CD4-positive, alpha-beta T cell treated with Interleukin-12 subunit alpha and Interleukin-12 subunit beta, for 1 hour (primary cell): Measurements from ENCODE around the gene FAF2.
A peak's percentile ranks its signal among the peaks of the same experiment; 100 is the strongest.
"Not testable (repeated sequence)": the region's sequence is repeated elsewhere in the genome, so short reads cannot be mapped to it uniquely, and the experiment has no call there.

Experiments
- DNase-seq: peaks from one replicate; pipeline ENCODE4 v3.0.0-alpha.2; 2020

Gene FAF2, protein sequence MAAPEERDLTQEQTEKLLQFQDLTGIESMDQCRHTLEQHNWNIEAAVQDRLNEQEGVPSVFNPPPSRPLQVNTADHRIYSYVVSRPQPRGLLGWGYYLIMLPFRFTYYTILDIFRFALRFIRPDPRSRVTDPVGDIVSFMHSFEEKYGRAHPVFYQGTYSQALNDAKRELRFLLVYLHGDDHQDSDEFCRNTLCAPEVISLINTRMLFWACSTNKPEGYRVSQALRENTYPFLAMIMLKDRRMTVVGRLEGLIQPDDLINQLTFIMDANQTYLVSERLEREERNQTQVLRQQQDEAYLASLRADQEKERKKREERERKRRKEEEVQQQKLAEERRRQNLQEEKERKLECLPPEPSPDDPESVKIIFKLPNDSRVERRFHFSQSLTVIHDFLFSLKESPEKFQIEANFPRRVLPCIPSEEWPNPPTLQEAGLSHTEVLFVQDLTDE

DNA sequence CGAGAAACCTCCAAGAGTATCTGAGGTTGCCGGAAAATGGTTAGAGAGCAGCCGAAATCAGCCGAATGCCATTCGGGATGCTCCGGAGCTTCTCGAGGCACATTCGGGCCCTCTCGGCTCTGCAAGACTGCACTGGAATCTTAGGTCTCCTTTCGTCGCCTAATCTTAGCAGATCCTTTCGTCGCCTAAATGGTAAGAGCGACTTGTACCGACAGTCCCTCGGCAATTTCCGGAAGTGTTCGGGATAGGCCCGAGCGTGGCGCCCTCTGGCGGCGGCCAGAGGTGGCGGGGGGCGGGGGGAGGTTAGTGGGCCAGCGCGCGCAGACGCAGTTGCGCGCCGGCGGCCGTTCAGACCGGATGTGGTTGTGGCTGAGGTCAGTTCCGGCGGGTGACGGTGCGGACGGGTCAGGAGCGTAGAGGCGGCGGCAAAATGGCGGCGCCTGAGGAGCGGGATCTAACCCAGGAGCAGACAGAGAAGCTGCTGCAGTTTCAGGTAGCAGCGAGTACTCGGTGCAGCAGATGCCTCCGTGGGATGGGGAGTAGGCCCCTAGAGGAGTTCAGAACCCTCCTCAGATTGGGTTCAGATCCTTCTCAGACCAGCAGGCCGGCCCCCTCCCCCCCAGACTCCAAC is at the start of gene FAF2:
Gene FAF2, plus strand, starts transcription at position 408 of the 631 bp plus-strand sequence. Its CDS starts 23 bp downstream, at position 431.
- DNase-seq: peak; percentile 99

DNA sequence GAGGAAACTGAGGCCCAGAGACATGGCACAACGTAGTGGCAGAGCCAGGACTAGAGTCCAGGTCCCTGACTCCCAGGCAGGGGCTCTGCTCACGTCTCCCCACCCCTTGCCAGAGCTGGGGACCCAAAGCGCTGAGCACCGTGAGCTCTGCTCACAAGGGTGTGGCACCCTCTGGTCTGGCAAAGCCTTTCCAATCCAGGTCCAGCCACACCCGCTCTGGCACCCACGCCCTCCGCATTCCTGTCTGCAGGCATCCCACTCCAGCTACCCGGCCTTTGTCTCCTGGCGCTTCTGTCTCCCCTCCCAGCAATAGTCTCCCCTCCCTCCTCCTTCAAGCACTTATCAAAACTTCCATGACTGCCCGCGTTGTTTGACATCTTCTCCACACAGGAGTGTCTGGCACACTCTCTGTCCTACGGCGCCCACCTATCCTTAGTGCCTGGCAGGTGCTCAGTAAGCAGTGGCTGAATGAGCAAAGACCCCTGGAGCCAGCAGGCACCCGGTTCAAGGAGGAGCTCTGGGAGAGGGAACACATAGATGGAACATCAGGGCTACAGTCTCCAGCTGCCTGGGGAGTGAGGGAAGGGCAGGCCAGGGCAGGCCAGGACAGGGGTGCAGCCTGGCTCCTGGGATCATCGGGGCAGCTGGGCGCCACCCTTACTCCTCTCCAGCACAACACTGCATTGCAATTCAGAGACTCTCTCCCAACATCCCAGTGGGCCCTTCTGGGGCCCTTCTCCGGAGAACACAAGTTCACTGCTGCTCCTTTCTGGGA is 47.6 kb upstream of the FAF2 start:
- no peak for DNase-seq

DNA sequence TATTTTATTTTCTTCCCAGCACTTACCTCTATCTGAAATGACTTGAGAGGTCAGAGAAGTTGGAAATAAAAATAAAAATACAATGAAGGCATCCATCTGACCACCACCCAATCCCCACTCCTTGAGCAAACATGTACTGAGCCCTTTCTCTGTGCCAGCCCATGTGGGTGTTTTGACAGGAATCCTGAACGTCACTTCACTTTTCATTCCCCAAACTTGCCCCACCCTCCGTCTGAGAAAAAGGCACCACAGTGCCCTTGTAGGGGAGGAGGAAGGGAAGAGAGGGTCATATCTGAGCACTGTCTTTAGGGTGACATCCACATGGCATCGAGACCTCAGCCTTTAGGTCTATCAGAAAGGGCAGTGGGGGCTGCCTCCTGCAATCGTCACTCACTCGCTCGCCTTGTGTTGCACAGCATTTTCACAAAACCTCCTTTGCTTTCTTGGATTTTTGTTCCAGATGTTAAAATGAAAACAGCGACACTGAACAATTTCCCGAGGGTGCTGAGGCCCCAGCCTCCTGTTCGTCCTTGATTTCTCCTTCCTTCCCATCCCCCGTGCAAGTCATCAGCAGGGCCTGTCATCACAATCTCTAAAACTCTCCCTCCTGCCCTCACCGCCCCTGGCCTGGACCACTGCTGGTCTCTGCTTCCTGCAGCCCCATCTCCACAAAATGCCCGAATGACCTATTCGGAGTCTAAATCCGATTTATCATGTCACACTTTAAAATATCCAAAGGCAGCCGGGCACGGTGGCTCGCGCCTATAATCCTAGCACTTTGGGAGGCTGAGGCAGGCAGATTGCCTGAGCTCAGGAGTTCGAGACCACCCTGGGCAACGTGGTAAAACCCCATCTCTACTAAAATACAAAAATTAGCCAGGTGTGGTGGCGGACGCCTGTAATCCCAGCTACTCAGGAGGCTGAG is 46.6 kb upstream of the FAF2 start:
- no peak for DNase-seq

DNA sequence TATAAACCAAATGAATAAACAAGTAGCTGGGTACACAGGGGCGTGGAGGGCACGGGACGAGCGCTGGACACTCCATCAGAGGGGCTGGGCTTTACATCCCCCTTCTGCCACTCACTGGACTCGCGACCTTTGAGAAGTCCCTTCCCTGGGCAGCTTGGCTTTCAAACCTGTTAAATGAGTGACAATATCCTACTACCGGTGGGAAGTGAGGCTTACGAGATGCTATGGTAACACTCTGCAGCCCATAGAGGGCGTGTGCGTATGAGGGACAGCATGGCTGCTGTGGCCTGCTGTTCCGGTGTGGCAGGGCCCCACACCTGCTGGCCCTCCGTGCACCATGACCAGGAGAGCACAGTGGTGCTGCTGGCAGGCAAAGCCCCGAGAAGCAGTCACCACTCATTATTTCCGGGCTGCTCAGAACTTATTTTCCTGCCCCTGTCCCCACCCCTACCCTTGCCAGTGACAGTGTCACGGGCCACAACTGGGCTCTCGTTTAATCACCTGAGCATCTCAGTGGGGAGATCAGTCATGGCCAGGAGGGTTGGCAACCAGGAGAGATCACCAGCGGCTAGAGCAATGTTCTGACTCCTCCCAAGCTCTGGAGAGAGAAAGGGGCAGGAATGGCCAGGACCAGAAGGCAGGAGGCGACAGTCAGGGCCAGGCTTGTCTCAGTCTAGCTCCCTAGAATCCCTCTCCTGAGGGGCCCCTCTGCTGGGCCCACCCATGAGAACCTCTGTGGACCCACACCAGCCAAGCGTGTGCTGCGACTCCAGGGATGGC is 42.3 kb upstream of the FAF2 start:
- DNase-seq: no peak

DNA sequence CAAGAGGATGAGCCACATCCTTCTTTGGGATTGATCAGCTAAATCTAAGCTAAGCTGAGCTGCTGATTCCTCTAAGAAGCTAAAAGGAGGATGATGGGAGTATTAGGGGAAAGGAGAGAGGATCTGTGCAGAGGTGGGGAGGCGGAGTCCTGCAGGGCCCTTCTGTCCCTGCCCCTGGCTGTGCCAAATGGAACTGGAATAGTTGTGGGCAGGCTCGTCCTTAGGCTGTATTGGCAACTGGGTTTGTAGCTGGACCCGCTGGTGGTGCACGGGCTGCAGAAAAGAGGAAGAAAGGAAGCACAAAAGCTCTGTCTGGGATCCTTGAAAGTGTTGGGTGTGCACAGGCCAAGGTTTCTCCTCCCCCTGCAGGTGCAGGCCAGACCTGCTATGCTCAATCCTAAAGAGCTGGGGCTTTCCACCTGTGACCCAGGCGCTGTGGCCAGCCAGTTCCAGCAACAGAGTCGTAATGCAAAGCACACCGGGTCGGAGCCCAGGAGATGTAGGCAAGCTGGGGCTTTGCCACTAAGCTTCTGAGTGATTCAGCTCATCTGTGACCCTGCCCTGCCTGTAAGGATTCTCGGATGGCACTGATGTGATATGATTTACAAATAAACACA is 41.6 kb upstream of the FAF2 start:
- DNase-seq: no peak

DNA sequence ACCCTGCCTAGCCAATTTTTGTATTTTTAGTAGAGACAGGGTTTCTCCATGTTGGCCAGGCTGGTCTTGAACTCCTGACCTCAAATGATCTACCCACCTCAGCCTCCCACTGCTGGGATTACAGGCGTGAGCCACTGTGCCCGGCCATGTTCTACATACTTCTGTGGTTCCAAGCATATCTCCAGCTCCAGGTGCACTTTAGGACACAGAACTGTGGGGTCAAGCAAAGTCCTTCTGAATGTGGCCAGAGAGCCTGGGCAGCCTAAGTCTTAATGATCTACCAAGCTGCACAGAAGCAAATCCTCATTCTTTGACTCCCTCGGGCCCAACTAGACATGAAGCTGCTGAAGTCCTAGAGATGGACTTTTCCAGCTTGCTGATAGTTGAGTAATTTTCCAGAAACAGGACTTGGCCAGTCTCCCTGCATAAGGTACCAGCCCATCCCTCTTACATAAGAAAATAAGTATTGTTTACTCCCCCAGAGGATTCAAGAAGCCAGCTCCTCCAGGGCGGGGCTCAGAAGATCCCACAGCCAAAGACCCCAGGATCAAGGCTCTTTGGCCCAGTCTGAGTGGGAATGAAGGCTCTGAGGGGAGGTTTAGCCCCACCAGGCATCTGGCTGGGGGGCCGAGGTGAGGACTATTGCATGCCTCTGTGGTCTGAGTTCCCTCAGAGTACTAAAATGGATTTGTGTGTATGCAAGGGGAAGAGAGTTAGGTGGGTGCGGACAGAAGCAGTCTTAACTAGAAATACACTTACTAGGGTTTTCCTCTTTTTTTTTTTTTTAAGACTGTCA is 40.5 kb upstream of the FAF2 start:
- DNase-seq: no peak

DNA sequence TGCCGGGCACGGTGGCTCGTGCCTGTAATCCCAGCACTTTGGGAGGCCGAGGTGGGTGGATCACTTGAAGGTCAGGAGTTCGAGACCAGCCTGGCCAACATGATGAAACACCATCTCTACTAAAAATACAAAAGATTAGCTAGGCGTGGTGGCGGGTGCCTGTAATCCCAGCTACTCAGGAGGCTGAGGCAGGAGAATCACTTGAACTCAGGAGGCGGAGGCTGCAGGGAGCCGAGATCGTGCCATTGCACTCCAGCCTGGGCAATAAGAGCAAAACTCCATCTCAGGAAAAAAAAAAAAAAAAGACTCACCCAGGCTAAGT is 40.0 kb upstream of the FAF2 start:
- DNase-seq: not testable (repeated sequence)

DNA sequence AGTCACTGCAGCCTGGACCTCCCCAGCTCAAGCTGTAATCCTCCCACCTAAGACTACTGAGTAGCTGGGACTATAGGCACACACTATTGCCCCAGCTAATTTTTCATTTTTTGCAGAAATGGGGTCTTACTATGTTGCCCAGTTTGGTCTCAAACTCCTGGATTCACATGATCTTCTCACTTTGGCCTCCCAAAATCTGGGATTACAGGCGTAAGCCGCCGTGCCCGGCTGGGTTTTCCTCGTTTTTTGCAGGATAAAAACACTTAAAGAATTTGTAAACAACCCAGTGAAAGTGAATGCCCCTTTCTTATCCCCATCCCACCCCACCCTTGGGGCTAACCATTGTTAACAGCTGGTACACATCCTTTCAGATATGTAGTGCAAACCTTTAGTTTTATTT is 39.6 kb upstream of the FAF2 start:
- no peak for DNase-seq

DNA sequence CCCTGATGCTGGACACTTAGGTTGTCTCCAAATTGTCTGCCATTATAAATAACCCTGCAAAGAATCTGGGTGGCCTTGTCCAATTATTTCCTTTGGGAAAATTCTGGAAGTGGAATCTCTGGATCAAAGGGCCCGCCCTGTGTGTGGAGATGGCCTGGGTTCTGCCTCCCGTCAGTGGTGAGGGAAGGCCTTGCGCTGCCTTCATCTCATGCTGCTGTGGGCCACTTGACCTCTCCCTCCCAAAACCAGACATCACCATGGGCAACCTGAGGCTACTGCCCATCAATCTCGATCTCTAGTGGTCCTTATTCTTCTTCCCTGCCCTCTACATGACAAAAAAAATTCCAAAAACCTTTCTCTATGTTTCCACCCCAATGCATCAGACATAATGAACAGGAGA is 38.4 kb upstream of the FAF2 start:
- no peak for DNase-seq

DNA sequence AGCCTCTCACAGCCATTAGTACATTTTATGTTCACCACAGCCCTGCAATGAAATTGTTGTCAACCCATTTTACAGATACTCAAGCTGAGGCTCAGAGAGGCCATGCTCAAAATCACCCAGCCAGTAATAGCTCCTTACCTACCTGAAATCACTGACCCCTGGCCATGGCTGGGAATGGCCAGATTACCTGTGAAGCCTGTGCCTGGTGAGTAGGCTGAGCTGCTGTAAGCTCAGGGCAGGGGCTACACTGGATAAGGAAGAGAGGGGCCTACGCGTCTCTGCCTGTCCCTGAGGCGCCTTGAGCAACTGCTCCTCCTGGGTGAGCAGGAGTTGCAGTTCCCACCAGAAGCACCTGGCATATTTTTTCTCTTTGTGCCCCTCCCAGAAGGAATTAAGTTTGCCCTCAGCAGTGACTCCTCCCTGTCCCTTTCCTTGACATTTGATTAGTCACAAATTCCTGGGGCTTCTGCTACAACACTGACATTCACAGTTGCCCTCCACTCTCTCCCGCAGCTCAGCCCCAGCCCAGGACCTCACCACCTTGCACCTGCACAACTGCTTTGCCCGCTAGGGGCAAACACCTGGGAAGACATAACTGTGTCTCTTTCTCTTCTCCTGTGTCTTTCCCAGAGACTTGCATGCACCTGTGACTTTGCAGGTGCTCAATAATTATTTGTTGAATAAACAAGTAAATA is 37.6 kb upstream of the FAF2 start:
- no peak for DNase-seq

DNA sequence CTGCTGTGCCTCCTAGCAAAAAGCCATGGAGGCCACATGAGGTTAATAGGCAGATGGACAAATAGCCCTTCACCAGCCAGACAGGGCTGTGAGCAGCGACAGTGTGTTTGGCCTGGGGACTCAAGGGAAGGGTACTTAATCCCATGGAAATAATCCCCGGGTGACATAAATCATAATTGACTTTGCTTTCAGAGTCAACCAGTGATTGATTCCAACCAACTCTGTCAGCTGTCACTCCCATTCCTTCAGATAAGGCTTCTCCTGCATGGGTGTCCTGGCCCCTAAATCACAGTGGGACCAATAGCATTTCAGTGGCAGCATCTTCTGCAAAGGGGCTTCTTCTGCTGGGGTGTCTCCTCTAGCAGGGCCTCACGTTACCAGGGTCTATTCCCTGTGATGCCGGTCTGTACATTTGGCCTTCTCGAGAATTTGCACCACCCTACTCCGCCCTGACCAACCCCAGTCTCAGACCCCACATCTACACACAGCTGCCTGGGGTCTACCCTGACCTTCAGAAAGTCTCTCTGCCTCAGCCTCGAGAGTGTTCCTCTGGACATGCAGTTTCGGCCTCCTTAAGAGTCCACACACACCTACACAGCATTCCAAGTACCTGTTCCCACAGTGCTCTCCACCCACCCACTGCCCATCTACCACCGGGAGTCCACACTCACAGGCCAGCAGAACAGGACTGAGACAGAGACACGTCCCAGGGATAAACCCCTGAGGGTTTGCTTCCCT is 35.5 kb upstream of the FAF2 start:
- DNase-seq: no peak

DNA sequence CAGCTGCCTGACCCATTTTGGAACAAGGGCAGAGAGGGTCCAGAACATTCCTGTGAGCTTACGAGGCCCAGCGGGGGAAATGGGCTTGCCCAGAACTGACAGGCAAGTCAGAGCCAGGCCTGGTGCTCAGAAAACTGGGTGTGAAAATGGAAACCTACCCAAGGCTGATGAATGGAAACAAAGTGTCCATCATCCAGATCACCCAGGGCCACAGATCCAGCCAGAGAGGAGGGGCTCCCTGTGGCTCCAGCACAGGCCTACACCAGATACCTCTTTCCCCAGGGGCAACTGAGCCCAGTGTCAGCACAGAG is 35.0 kb upstream of the FAF2 start:
- DNase-seq: no peak

DNA sequence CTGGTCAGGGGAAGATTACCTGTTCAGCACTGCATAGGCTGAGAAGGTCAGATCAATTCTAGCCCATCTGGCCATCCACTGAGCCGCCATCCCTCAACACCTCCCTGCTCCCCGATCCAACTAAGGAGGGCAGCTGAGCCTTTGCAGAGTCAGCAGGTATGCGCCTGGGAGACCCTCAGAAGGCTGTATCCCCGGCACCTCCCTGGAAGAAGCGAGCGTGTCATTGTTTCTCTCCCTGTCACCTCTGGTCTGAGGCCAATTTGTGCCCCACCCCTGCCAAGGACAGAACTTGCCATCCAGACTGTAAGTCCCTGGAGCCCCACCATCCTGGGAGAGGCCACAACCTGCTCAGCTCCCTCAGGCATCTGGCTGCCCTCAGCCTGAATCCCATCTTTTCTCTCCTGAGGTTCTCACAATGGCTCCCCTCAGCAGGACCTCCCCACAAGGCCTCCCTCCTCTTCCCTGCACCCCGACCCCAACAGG is 34.4 kb upstream of the FAF2 start:
- no peak for DNase-seq

DNA sequence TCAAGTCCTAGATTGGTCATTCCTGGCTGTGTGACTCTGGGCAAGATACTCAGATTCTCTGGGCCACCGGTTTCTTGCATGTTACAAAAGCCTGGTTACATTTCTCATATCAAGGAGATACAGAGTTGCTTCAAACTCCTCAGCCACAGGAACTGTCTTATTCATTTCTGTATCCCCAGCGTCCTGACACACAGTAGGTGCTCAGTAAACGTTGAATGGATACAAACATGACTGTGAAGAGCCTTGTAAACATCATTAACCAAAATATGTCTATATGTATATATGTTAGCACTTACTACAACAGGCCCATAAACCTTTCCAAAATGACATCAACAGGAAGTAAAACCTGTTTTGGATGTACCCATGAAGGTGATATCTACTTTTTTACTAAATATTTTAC is 33.5 kb upstream of the FAF2 start:
- no peak for DNase-seq

DNA sequence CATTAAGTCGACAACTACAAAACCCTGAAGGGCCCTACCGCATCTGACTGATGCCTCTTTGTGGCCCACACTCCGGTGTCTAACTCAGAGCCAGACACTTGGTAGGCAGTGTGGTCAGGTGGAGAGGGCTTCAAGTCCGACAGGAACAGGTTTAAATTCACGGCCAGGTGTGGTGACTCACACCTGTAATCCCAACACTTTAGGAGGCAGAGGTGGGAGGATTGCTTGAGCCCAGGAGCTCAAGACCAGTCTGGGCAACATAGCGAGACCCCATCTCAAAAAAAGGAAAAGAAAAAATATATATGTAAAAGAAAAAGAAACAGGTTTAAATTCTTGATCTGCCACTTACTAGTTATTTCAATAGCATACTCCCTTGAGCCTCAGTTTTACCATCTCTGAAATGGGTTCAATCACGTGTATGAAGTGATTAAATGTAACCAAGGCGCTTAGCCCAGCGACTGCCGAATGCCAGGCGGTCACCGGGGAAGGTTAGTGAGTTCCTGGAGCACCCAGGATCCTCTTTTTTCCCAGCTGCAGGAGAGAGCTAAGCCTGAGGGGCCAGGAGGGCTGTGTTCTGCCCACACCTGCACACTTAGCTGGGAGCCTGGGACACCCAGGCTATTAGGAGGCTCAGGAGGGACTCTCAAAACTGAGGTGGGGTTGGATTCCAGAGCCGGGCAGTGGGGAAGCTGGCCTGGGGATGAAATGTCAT is 32.8 kb upstream of the FAF2 start:
- DNase-seq: peak; percentile 8

DNA sequence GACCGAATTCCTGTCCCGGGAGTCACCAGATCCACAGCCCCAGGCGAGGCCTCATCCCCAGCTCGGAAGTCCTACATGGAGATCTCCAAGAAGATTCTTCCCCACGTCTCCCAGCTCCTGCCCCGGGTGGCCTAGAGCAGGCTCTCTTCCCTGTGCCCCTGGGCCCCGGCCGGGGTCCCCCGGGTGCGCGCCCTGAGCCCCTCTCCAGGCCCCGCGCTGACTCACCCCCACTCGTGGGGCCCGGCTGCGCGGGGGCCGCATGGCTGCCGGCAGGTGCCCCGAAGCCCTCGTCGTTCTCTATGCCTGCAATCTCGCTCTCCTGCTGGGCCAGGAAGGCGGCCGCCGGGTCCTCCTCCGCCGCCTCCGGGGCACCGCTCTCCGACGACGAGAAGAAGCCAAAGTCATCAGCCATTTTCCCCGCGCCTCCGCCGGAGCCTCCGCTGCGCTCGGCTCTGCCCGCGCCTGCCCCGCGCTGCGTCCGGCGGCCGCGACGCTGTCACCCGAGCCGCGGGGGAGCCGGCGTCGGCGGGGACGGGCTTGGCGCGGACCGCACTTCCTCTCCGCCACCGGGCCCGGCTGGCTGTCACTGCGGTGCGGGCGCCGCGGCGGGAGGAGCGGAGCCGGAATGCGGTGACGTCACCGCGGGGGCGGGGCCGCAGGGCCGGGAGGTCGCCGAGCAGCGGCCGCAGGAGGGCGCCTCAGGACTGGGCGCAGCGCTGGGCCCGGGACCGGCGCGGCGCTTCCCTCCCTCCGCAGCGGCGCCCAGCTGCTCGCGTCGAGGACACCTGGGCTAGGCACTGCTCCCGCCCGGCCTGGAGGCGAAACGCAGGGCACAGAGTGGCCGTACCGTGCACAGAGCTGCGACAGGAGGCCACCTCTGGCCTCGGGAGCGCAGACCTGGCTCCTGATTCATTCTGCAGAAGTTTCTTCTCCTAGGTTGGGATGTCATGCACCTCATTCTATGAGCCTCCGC is 31.9 kb upstream of the FAF2 start, which contains the start of gene CLTB:
Gene CLTB, minus strand, starts transcription at position 588 of the 973 bp plus-strand sequence. Its CDS starts 176 bp downstream, at position 412.
- DNase-seq: peak; percentile 94

DNA sequence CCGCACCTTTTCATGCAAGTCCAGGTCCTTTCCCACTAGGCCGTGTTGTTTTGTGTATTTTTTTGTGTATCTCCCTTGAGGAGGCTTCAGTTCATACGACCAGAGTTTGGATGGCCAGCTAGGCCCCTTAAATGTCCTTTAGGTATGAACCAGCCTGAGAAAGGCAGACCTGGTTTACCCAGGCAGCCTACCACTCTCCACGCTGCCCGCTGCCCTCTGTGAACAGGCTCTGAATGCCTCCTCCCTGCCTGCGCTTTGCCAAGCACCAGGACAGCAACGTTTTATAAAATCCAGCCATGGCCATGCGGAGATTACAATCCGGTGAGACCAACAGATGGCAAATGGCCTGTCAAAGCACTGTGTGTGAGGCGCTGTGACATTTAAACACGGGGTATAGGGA is 31.2 kb upstream of the FAF2 start:
- DNase-seq: no peak
